Stimulated activated naive B cell treated with anti-CD40 and anti-IgM and Interleukin-4, amounts not matched to agents 10 μg/mL and 1 μg/mL and 100 μg/mL, for 72 hours (primary cell): ENCODE measurements around the gene FABP6.

Experiments
- ATAC-seq, 2 donors: fragments of 150-1000 bp; cut with Tn5 transposase; replicated peaks; 2 replicates each; pipeline ENCODE4 v1.10.0; 2021; ENCODE audit warnings: moderate library complexity in 1 of 2
- DNase-seq: peaks from one replicate; pipeline ENCODE4 v3.0.0; 2021
- H3K27ac Mint-ChIP-seq: one replicate; pipeline ENCODE4 v1.8.0; 2022; ENCODE audit warnings: mild to moderate bottlenecking, mixed read lengths
- H3K27me3 Mint-ChIP-seq, 2 donors: one replicate each; pipeline ENCODE4 v1.8.0; 2022; ENCODE audit warnings: mixed read lengths in 2 of 2
- H3K36me3 Mint-ChIP-seq, 2 donors: one replicate each; pipeline ENCODE4 v1.8.0; 2022; ENCODE audit warnings: mixed read lengths in 2 of 2, mild to moderate bottlenecking in 1 of 2
- H3K4me1 Mint-ChIP-seq, 2 donors: one replicate each; pipeline ENCODE4 v1.8.0; 2022; ENCODE audit warnings: mixed read lengths in 2 of 2, mild to moderate bottlenecking in 1 of 2
- H3K4me3 Mint-ChIP-seq, 2 donors: one replicate each; pipeline ENCODE4 v1.8.0; 2022; ENCODE audit warnings: mild to moderate bottlenecking in 2 of 2, mixed read lengths in 2 of 2, moderate library complexity in 1 of 2
- H3K9me3 Mint-ChIP-seq, 2 donors: one replicate each; pipeline ENCODE4 v1.8.0; 2022; ENCODE audit warnings: mixed read lengths in 2 of 2, mild to moderate bottlenecking in 1 of 2

FABP6 gene

DNA sequence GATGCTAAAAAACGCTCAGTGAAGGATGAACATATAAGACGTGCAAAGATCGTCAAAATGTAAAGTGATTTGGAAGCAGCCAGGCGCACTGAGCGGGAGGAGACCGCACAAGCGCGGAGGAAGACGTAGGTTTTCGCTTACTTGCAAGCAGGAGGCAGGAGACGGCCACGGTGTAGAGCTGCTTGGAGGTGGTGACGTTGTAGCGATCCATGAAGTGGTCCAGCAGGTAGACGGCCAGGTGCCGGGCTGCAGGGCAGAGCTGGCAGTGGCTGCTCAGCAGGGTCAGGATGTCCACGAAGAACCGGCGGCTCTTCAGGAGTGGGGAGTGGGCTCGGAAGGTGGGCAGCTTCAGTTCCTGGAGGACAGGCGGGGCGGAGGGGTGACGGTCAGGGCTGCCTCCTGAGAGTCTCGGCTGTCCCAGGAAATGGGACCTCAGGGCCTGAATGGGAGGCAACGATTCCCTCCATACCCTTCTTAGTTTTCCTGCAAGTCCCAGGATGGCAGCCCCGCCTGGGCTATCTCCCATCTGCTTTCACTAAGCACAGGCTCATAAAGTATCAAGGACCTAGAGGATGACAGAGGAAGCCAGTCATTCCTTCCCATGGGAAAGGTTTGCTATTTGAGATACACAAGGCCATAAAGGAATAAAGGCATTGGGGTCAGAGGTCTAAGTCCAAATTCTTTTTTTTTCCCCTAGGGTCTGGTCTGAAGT is 51.2 kb downstream of the FABP6 start:
- no peak overlapping the region for H3K4me3 Mint-ChIP-seq
- no peak for DNase-seq
- H3K4me1 Mint-ChIP-seq: no peaks in the 10 kb centered on the region
- no peak overlapping the region for H3K27ac Mint-ChIP-seq
- H3K9me3 Mint-ChIP-seq: no peaks in the 10 kb centered on the region
- H3K27me3 Mint-ChIP-seq: peaks cover 0 to 4% of the 10 kb centered on the region in 2 donors
- H3K36me3 Mint-ChIP-seq: no peaks in the 10 kb centered on the region
- no peak for ATAC-seq

DNA sequence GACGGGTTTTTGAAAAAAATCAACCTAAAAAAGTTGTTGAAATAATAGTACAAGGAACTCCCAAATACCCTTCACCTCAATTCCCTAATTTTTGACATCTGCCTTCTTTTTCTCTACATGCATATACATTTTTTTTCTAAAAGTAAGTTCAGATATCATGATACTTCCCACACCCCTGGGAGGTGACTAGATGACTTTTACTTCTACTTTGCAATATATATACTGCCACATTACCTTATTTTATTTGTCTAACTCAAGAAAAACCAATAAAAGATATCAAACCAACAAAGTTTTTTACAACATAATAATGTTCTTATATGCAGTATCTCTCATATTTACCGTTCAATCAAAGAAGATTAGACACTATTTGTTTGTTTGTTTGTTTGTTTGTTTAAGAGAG is 52.0 kb downstream of the FABP6 start:
- no peaks in the 10 kb centered on the region for H3K4me1 Mint-ChIP-seq
- DNase-seq (no peak), ATAC-seq (no peak)
- peaks cover 2 to 7% of the 10 kb centered on the region in 2 donors for H3K27me3 Mint-ChIP-seq
- no peak overlapping the region for H3K27ac Mint-ChIP-seq
- H3K4me3 Mint-ChIP-seq: no peak overlapping the region
- H3K36me3 Mint-ChIP-seq: no peaks in the 10 kb centered on the region
- no peaks in the 10 kb centered on the region for H3K9me3 Mint-ChIP-seq

DNA sequence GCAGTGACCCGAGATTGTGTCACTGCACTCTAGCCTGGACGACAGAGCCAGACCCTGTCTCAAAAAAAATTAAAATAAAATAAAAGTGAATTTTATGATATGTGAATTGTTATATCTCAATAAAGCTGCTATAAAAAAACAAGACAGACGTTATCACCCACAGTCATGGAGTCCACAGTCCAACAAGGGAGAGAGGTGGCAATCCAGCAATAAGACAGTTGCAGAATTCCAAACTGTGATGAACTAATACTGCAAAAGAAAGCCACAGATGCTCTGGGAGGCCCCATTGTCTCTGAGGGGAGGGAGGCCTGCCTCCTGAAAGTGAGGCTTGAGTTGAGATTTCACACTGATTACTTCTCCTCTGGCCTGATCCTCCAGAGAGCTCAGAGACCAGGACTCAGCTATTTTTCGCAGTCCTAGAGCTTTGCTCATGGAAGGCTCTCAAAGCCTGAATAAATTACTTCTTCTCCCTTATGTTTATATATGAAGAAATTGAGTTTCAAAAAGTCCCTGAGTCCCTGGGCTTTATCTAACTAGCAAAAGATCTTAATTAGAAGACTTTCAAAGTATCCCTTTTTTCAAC is 55.1 kb downstream of the FABP6 start:
- DNase-seq (no peak), ATAC-seq (no peak)
- Mint-ChIP-seq H3K9me3 (no peaks in the 10 kb centered on the region), H3K4me1 (peaks cover 0 to 2% of the 10 kb centered on the region in 2 donors), H3K27me3 (peaks cover 9 to 12% of the 10 kb centered on the region in 2 donors), H3K36me3 (no peaks in the 10 kb centered on the region), H3K4me3 (no peak overlapping the region), H3K27ac (no peak overlapping the region)

DNA sequence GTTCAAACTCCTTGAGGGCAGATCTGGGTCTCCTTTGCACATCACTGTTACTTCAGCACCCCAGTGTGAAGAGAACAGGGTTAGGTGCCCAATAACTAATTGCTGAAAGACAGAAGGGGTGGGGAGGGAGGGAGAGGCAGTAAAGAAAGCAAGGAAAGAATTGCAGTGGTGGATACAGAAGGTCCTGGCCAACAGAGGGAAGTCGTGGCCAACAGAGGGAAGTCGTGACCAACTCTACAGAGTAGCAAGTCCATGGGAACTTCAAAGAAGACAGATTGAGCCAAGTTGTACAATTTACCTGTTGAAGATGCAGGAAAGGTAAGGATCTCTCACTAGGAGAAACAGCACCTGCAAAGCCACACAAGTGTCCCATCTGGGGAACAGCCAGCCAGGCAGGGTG is 56.0 kb downstream of the FABP6 start:
- H3K27ac Mint-ChIP-seq: no peak overlapping the region
- H3K4me1 Mint-ChIP-seq: peaks cover 0 to 2% of the 10 kb centered on the region in 2 donors
- peaks cover 10 to 14% of the 10 kb centered on the region in 2 donors for H3K27me3 Mint-ChIP-seq
- no peak overlapping the region for H3K4me3 Mint-ChIP-seq
- no peaks in the 10 kb centered on the region for H3K36me3 Mint-ChIP-seq
- no peak for ATAC-seq
- no peak for DNase-seq
- no peaks in the 10 kb centered on the region for H3K9me3 Mint-ChIP-seq

DNA sequence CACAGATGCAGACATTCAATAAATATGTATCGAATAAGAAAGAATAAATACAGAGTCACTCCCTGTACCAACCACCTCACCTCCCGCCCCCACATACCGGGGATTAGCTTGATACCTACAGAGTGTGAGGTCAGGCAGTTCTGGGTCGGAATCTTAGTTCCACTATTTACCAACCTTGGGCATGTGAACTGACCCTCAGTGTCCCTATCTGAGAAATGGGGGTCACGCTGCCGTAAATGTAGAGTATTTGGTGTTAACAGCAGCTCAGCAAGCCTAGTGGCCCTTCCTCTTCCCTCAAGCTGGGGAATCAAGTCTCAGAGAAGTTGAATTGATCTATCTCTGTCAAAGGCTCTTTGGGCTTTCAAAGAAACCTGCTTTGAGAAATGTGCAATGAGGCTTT is 57.6 kb downstream of the FABP6 start:
- H3K27me3 Mint-ChIP-seq: peaks cover 10 to 14% of the 10 kb centered on the region in 2 donors
- peaks cover 0 to 2% of the 10 kb centered on the region in 2 donors for H3K4me1 Mint-ChIP-seq
- DNase-seq: no peak
- no peaks in the 10 kb centered on the region for H3K9me3 Mint-ChIP-seq
- no peak overlapping the region for H3K4me3 Mint-ChIP-seq
- ATAC-seq: no peak
- H3K27ac Mint-ChIP-seq: no peak overlapping the region
- no peaks in the 10 kb centered on the region for H3K36me3 Mint-ChIP-seq

DNA sequence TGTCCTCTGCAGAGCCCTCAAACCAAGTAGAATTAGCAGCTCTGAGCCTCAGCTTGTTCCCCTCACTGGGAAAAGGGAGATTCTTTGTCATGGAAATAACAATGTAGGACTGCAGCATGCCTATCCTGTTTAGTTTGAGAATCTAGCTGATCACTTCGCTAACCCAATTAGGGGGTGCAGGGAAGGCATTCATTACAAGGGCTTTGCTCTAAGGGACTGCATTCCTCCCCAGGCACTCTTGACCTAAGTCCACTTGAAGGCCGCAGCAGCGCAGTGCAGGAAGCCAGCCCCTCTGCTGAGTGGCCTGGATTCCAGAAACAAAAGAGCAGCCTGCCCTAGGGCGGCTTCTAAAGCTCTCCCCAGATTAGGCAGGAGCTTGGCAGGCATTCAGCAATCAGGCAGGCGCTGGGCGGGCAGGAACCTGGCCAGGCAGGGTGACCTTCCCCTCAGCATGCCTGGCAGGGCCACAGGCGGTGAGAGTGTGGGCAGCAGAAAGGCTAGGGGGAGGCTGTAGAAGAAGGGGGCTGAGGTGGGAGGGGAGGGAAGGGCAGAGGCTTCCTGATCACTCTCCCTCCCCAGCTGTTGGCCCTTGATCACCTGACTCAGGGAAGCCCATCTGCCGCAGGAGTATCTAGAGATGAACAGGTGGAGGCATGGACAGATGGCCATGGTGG is 58.2 kb downstream of the FABP6 start:
- Mint-ChIP-seq H3K4me3 (no peak overlapping the region), H3K27ac (no peak overlapping the region), H3K9me3 (no peaks in the 10 kb centered on the region), H3K27me3 (peaks cover 10 to 14% of the 10 kb centered on the region in 2 donors), H3K4me1 (peaks cover 0 to 2% of the 10 kb centered on the region in 2 donors), H3K36me3 (no peaks in the 10 kb centered on the region)
- DNase-seq (no peak), ATAC-seq (no peak)
